ENCODE measurements around the gene CNPPD1. TPM values are rescaled to one million over a fixed set of nuclear protein-coding genes. Genes with fewer than 3 reads are reported as not detected.

CNPPD1 gene
- total and polyA plus RNA-seq, 2 of the 8 experiments (the other 6 are each of a cell fraction or from before 2014, with no cell fraction given): 32.9 to 35.9 TPM

- H3K79me2 ChIP-seq (ENCODE audit: control insufficient read depth in 1 of 2, insufficient read depth in 2 of 2, low read length in 2 of 2): peaks cover 0 to 8% of the 10 kb centered on the region in 2 experiments; a peak in 1 of 4 replicates
- peaks cover 0 to 6% (median 4%) of the 10 kb centered on the region in 4 experiments; a peak in 6 of 7 replicates for H3K4me1 ChIP-seq (replicated peaks in 1 of 4; ENCODE audit: control insufficient read depth in 3 of 4, insufficient read depth in 4 of 4, low read length in 3 of 4)
- no peak overlapping the region for H3K23ac ChIP-seq (ENCODE audit: insufficient read length)
- DNase-seq (ENCODE audit: low read depth in 1 of 2, low spot score in 2 of 2) (no peak), FAIRE-seq (no peak)
- H3K56ac ChIP-seq (replicated peaks; ENCODE audit: insufficient read length, low read depth, low read length): no peak overlapping the region
- ChIA-PET CTCF (ENCODE audit: partially characterized antibody) (interaction anchor here (0.8 to 3.9 kb wide), 6 partner anchors 11 to 68 kb away, joined by 3 to 18 read pairs (median 3); partner anchors contain the start of genes SLC23A3 and ZFAND2B), POLR2A (ENCODE audit: partially characterized antibody) (interaction anchor here (0.9 to 2.8 kb wide), 7 partner anchors 12 to 71 kb away, joined by 3 to 11 read pairs (median 3); partner anchors contain the start of genes ANKZF1 and TUBA4B)
- peaks cover 0 to 4% of the 10 kb centered on the region in 2 experiments for H4K20me1 ChIP-seq (replicated peaks in 1 of 2; ENCODE audit: control insufficient read depth in 1 of 2, insufficient read depth in 2 of 2, low read length in 2 of 2)
- no peak overlapping the region for H2AFZ ChIP-seq (ENCODE audit: low read length)
- no peak overlapping the region for H4K91ac ChIP-seq (replicated peaks; ENCODE audit: insufficient read length, low read length)
- no peak overlapping the region for H3K18ac ChIP-seq (ENCODE audit: extremely low read depth, low read length)
- no peak overlapping the region for H3K9ac ChIP-seq (replicated peaks in 1 of 4; ENCODE audit: extremely low read depth in 1 of 4, low read depth in 3 of 4, low read length in 3 of 4)
- no peak overlapping the region for H2BK15ac ChIP-seq (ENCODE audit: low read length)
- no peak overlapping the region for H3K27ac ChIP-seq (ENCODE audit: low read depth, low read length)
- no peak overlapping the region for H2BK5ac ChIP-seq (ENCODE audit: low read depth, low read length)
- no peaks in the 10 kb centered on the region for H3K27me3 ChIP-seq (replicated peaks in 1 of 4; ENCODE audit: control insufficient read depth in 3 of 4, extremely low read depth in 1 of 4, insufficient read depth in 3 of 4, low read length in 3 of 4)
- H3K4me3 ChIP-seq (ENCODE audit: extremely low read depth in 1 of 4, insufficient read depth in 2 of 4, low read depth in 3 of 4, low read length in 4 of 4): no peak overlapping the region
- no peak overlapping the region for H3K4me2 ChIP-seq (ENCODE audit: insufficient read depth in 1 of 2, low read depth in 2 of 2, low read length in 2 of 2)
- H2BK120ac ChIP-seq (replicated peaks; ENCODE audit: low read depth, low read length): no peak overlapping the region
- H4K8ac ChIP-seq (ENCODE audit: extremely low read depth, insufficient read depth, low read length): no peak overlapping the region
- no peaks in the 10 kb centered on the region for H3K9me3 ChIP-seq (ENCODE audit: insufficient read depth in 2 of 2, low read depth in 1 of 2, low read length in 1 of 2)
- peaks cover 6% of the 10 kb centered on the region for H3K79me1 ChIP-seq (ENCODE audit: low read depth, low read length)
- 92% methylated on average over 6 of the region's 6 CpGs; no CpG with 5 or more reads in 1 of the 2 experiments for WGBS, 2 experiments (ENCODE audit: extremely low coverage in 1 of 2, insufficient coverage in 1 of 2, insufficient read length in 1 of 2, insufficient replicate concordance in 2 of 2, low coverage in 1 of 2, low lambda C conversion rate in 2 of 2, missing lambda C conversion rate in 1 of 2)
- H2BK12ac ChIP-seq (ENCODE audit: low read depth, low read length): no peak overlapping the region
- no peak overlapping the region for H4K5ac ChIP-seq (ENCODE audit: insufficient read length, low read depth, low read length)
- H2AK5ac ChIP-seq (ENCODE audit: low read depth, low read length): no peak overlapping the region
- H2BK20ac ChIP-seq (ENCODE audit: low read length): no peak overlapping the region
- peaks cover 6 to 37% (median 22%) of the 10 kb centered on the region in 4 experiments; a peak in 6 of 8 replicates for H3K36me3 ChIP-seq (ENCODE audit: control insufficient read depth in 2 of 4, insufficient read depth in 4 of 4, low read length in 3 of 4)
- H3K4ac ChIP-seq (replicated peaks; ENCODE audit: insufficient read length, low read depth, low read length): no peak overlapping the region
- H3K23me2 ChIP-seq (ENCODE audit: low read depth, low read length): peaks cover 8% of the 10 kb centered on the region; the same call in 1 of the 2 replicates
- H3K14ac ChIP-seq (ENCODE audit: insufficient read length): no peak overlapping the region
- no peak for TF ChIP-seq POLR2AphosphoS5 (IDR thresholded peaks at IDR 0.05; ENCODE audit: low read depth, low read length)
- TF ChIP-seq, protein P1, sequence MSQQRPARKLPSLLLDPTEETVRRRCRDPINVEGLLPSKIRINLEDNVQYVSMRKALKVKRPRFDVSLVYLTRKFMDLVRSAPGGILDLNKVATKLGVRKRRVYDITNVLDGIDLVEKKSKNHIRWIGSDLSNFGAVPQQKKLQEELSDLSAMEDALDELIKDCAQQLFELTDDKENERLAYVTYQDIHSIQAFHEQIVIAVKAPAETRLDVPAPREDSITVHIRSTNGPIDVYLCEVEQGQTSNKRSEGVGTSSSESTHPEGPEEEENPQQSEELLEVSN (IDR thresholded peaks at IDR 0.05): no peak
- TF ChIP-seq SIN3A (conservative IDR thresholded peaks at IDR 0.05 in 1 of 2, IDR thresholded peaks at IDR 0.05 in 1 of 2; ENCODE audit: low read depth in 1 of 2, low read length in 2 of 2): no peak
- TF ChIP-seq ATF2 (IDR thresholded peaks at IDR 0.05; ENCODE audit: low read length): no peak
- TF ChIP-seq, protein P2, sequence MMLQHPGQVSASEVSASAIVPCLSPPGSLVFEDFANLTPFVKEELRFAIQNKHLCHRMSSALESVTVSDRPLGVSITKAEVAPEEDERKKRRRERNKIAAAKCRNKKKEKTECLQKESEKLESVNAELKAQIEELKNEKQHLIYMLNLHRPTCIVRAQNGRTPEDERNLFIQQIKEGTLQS (IDR thresholded peaks at IDR 0.05; ENCODE audit: insufficient read depth, low read depth, low read length): no peak
- no peak for TF ChIP-seq HDAC2 (IDR thresholded peaks at IDR 0.05; ENCODE audit: borderline replicate concordance in 1 of 2, low read depth in 2 of 2, low read length in 2 of 2)
- no peak for TF ChIP-seq SP2 (IDR thresholded peaks at IDR 0.05; ENCODE audit: low read length)
- no peak for TF ChIP-seq FOSL1 (IDR thresholded peaks at IDR 0.05; ENCODE audit: insufficient read depth, low read depth, low read length)
Measured at GRCh38 chr2:219181531-219181930, 4.8 kb upstream of the CNPPD1 start.

Measured in H1 (cell line).